ENCODE results near the gene ITIH5.
A peak's percentile ranks its signal among the peaks of the same experiment; 100 is the strongest.
"Not testable (repeated sequence)": the region's sequence is repeated elsewhere in the genome, so short reads cannot be mapped to it uniquely, and the experiment has no call there.

Gene ITIH5

DNA sequence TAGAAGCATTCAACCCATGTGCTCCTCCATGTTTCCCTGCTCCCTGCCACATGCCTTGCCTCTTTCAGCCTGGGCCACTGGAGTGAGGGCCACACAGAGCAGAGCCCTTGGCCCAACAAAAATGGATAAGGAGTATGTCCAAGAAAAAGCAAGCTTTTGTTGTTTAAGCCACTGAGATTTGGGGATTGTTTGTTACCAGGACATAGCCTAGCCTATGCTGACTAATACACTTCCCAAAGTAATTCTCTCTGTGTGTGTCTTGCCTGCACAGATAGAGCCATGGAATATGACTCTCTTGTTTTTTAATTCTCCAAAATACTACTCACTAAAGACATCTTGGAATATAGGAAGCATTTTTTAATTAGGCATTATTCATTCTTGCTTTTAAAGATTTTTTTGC, 22.8 kb upstream of the ITIH5 start:
- H3K4me3 ChIP-seq (ENCODE audit: low read depth, low read length) = no peak overlapping the region
- TF ChIP-seq, protein P1, sequence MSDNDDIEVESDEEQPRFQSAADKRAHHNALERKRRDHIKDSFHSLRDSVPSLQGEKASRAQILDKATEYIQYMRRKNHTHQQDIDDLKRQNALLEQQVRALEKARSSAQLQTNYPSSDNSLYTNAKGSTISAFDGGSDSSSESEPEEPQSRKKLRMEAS (IDR thresholded peaks at IDR 0.05; ENCODE audit: low read depth, low read length) = no peak
- TF ChIP-seq POLR2A (IDR thresholded peaks at IDR 0.05; ENCODE audit: extremely low read depth, insufficient read length) (no peak), MYC (IDR thresholded peaks at IDR 0.05; ENCODE audit: low read depth, low read length) (no peak), CTCF (IDR thresholded peaks at IDR 0.05; ENCODE audit: low read depth, low read length) (no peak)

DNA sequence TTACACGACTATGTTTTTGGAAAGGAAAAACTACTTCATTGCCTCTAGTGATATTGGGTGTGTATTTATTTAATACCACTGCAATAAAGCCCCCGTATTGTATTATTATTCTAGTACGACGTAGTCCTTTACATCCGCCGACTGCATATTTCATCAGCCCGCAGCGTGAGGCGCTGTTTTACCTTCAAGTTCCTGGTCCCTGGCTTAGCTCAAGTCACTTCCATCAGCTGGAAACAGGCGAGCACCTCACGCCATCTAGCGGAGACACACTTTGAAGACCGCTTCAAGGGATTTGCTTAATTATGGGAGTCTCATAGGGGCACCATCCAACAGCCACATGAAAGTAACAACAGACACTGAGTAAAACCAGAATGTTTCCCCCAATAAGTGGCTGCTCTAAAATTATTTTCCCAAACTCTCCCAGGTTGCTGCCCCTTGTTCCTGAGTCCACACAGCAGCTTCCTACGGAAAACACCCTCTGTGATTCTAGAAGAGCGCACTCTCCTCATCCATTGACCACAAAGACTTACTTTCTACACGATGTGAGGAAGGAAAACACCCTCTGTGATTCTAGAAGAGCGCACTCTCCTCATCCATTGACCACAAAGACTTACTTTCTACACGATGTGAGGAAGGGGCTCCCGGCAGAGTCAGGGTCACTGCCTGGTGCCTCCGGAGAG, 20.6 kb upstream of the ITIH5 start:
- peak; percentile 86 for DNase-seq (ENCODE audit: low read depth)
- TF ChIP-seq CTCF (IDR thresholded peaks at IDR 0.05; ENCODE audit: low read depth, low read length) (peak; percentile 71), MYC (IDR thresholded peaks at IDR 0.05; ENCODE audit: low read depth, low read length) (no peak)
- H3K4me3 ChIP-seq (ENCODE audit: low read depth, low read length) = no peak overlapping the region

More for the DNA sequence above, 22.8 kb upstream of the ITIH5 start:
- no peak for DNase-seq (ENCODE audit: low read depth)

- DNase-seq (ENCODE audit: low read depth) = no peak
- no peak overlapping the region for H3K4me3 ChIP-seq (ENCODE audit: low read depth, low read length)
- TF ChIP-seq MYC (IDR thresholded peaks at IDR 0.05; ENCODE audit: low read depth, low read length) (no peak), POLR2A (IDR thresholded peaks at IDR 0.05; ENCODE audit: extremely low read depth, insufficient read length) (no peak), CTCF (IDR thresholded peaks at IDR 0.05; ENCODE audit: low read depth, low read length) (no peak)
- TF ChIP-seq, protein P1 (IDR thresholded peaks at IDR 0.05; ENCODE audit: low read depth, low read length) = no peak
Measured at GRCh38 chr10:7686351-7687171, 19.8 kb upstream of the ITIH5 start.

DNA sequence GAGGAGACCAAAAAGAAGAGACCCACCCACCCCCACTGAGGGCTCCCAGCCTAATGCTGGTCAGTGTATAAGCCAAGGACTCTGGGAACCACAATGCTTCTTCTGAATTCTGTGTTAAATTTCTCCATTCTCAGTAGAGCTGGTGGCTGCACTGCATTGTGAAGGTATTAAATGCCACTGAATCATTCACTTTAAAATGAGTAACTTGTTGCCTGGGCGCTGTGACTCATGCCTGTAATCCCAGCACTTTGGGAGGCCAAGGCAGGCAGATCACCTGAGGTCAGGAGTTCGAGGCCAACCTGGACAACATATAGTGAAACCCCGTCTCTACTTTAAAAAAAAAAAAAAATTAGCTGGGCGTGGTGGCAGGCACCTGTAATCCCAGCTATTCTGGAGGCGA, 13.3 kb upstream of the ITIH5 start:
- DNase-seq (ENCODE audit: low read depth); H3K4me3 ChIP-seq (ENCODE audit: low read depth, low read length): not testable (repeated sequence)

DNA sequence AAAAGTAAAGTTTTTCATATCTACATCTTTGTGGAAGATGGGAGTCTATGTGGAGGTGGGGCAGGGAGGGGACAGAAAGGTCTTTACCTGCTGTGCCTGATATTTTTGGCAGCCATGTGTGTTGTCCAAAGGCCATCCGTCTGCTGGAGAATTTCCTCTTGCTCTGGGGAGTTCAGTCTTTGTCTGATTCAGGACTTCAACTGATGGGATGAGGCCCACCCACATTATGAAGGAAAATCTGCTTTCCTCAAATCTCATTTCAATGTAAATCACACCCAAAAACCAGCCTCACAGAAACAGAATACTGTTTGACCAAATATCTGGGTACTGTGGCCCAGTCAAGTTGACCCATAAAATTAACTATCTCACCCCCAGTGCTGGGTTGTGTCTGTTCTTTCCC, 12.5 kb upstream of the ITIH5 start:
- DNase-seq (ENCODE audit: low read depth) = no peak
- H3K4me3 ChIP-seq (ENCODE audit: low read depth, low read length) = no peak overlapping the region
- TF ChIP-seq CTCF (IDR thresholded peaks at IDR 0.05; ENCODE audit: low read depth, low read length) (no peak), POLR2A (IDR thresholded peaks at IDR 0.05; ENCODE audit: extremely low read depth, insufficient read length) (no peak), MYC (IDR thresholded peaks at IDR 0.05; ENCODE audit: low read depth, low read length) (no peak)
- TF ChIP-seq, protein P1 (IDR thresholded peaks at IDR 0.05; ENCODE audit: low read depth, low read length) = no peak

GRCh38 chr10:7672341-7673134, 5.8 kb upstream of the ITIH5 start:
- no peak for DNase-seq (ENCODE audit: low read depth)
- TF ChIP-seq MYC (IDR thresholded peaks at IDR 0.05; ENCODE audit: low read depth, low read length) (no peak), POLR2A (IDR thresholded peaks at IDR 0.05; ENCODE audit: extremely low read depth, insufficient read length) (no peak), CTCF (IDR thresholded peaks at IDR 0.05; ENCODE audit: low read depth, low read length) (no peak)
- TF ChIP-seq, protein P1 (IDR thresholded peaks at IDR 0.05; ENCODE audit: low read depth, low read length) = no peak
- H3K4me3 ChIP-seq (ENCODE audit: low read depth, low read length) = no peak overlapping the region

All from NB4 (cell line).